ENCODE data around the gene KIT. TPM values are rescaled to one million over a fixed set of nuclear protein-coding genes. Genes with fewer than 3 reads are reported as not detected.

KIT gene
- total RNA-seq, 2 experiments from 2014 or later, result 0.05 to 0.36 TPM

- DNase-seq (no peak), ATAC-seq (ENCODE audit: poor library complexity) (no peak)
- ChIA-PET POLR2A (no interaction called here), CTCF (no interaction called here)
- TF ChIP-seq CTCF (IDR thresholded peaks at IDR 0.05), result no peak
- Histone ChIP-seq H3K27me3 (ENCODE audit: control insufficient read depth in 1 of 2, insufficient read depth in 2 of 2, low read length in 2 of 2) (no peaks in the 10 kb centered on the region), H3K36me3 (ENCODE audit: insufficient read depth, low read length) (no peaks in the 10 kb centered on the region), H3K4me3 (ENCODE audit: low read length) (no peak overlapping the region), H3K4me1 (ENCODE audit: insufficient read depth, low read length) (no peaks in the 10 kb centered on the region), H3K9me3 (ENCODE audit: control insufficient read depth in 1 of 2, insufficient read depth in 1 of 2, low read length in 2 of 2) (no peaks in the 10 kb centered on the region), H3K27ac (ENCODE audit: low read depth in 1 of 2, low read length in 2 of 2) (no peak overlapping the region)
- intact Hi-C loops (cut with DNase I, micrococcal nuclease), result no loop called here
- H3K27me3 Mint-ChIP-seq, result no peaks in the 10 kb centered on the region
- H3K36me3 Mint-ChIP-seq (ENCODE audit: low read depth), result no peaks in the 10 kb centered on the region
- H3K27ac Mint-ChIP-seq, result no peak overlapping the region
- H3K4me3 Mint-ChIP-seq, result no peak overlapping the region
- no peaks in the 10 kb centered on the region for H3K4me1 Mint-ChIP-seq (ENCODE audit: low read depth)
- H3K9me3 Mint-ChIP-seq, result no peaks in the 10 kb centered on the region
Measured at GRCh38 chr4:54726907-54727306, 69.2 kb downstream of the KIT start.

- no peak overlapping the region for H3K27ac Mint-ChIP-seq
- DNase-seq (no peak), ATAC-seq (ENCODE audit: poor library complexity) (no peak)
- Histone ChIP-seq H3K4me3 (ENCODE audit: low read length) (no peak overlapping the region), H3K27me3 (ENCODE audit: control insufficient read depth in 1 of 2, insufficient read depth in 2 of 2, low read length in 2 of 2) (no peaks in the 10 kb centered on the region), H3K36me3 (ENCODE audit: insufficient read depth, low read length) (no peaks in the 10 kb centered on the region), H3K4me1 (ENCODE audit: insufficient read depth, low read length) (no peaks in the 10 kb centered on the region), H3K9me3 (ENCODE audit: control insufficient read depth in 1 of 2, insufficient read depth in 1 of 2, low read length in 2 of 2) (no peaks in the 10 kb centered on the region), H3K27ac (ENCODE audit: low read depth in 1 of 2, low read length in 2 of 2) (no peak overlapping the region)
- no peak for TF ChIP-seq CTCF (IDR thresholded peaks at IDR 0.05)
- intact Hi-C loops (cut with DNase I, micrococcal nuclease), result no loop called here
- H3K36me3 Mint-ChIP-seq (ENCODE audit: low read depth), result no peaks in the 10 kb centered on the region
- H3K27me3 Mint-ChIP-seq, result no peaks in the 10 kb centered on the region
- H3K4me3 Mint-ChIP-seq, result no peak overlapping the region
- H3K9me3 Mint-ChIP-seq, result no peaks in the 10 kb centered on the region
- no peaks in the 10 kb centered on the region for H3K4me1 Mint-ChIP-seq (ENCODE audit: low read depth)
- ChIA-PET CTCF (no interaction called here), POLR2A (no interaction called here)
Measured at GRCh38 chr4:54727346-54727745, 69.6 kb downstream of the KIT start.

- intact Hi-C loops (cut with DNase I, micrococcal nuclease), result no loop called here
- ChIA-PET CTCF (no interaction called here), POLR2A (no interaction called here)
- H3K4me1 Mint-ChIP-seq (ENCODE audit: low read depth), result no peaks in the 10 kb centered on the region
- H3K36me3 Mint-ChIP-seq (ENCODE audit: low read depth), result no peaks in the 10 kb centered on the region
- H3K9me3 ChIP-seq (ENCODE audit: control insufficient read depth in 1 of 2, insufficient read depth in 1 of 2, low read length in 2 of 2), result no peaks in the 10 kb centered on the region
- no peak overlapping the region for H3K4me3 Mint-ChIP-seq
- no peak for TF ChIP-seq CTCF (IDR thresholded peaks at IDR 0.05)
- no peak for ATAC-seq (ENCODE audit: poor library complexity)
- H3K27ac Mint-ChIP-seq, result no peak overlapping the region
- H3K27me3 Mint-ChIP-seq, result no peaks in the 10 kb centered on the region
- no peak for DNase-seq
- H3K27me3 ChIP-seq (ENCODE audit: control insufficient read depth in 1 of 2, insufficient read depth in 2 of 2, low read length in 2 of 2), result no peaks in the 10 kb centered on the region
- H3K4me1 ChIP-seq (ENCODE audit: insufficient read depth, low read length), result no peaks in the 10 kb centered on the region
- no peak overlapping the region for H3K4me3 ChIP-seq (ENCODE audit: low read length)
- H3K36me3 ChIP-seq (ENCODE audit: insufficient read depth, low read length), result no peaks in the 10 kb centered on the region
- no peak overlapping the region for H3K27ac ChIP-seq (ENCODE audit: low read depth in 1 of 2, low read length in 2 of 2)
- H3K9me3 Mint-ChIP-seq, result no peaks in the 10 kb centered on the region
Measured at GRCh38 chr4:54728368-54728767, 70.6 kb downstream of the KIT start.
